WTC11 (cell line): Measurements from ENCODE around the gene TNK2. TPM values are rescaled to one million over a fixed set of nuclear protein-coding genes. Genes with fewer than 3 reads are reported as not detected.
A peak's percentile ranks its signal among the peaks of the same experiment; 100 is the strongest.
"Not testable (repeated sequence)": the region's sequence is repeated elsewhere in the genome, so short reads cannot be mapped to it uniquely, and the experiment has no call there.

Source experiments
- ATAC-seq: fragments of 200-7000 bp; cut with Tn5 transposase; 2 replicates; pipeline ENCODE4 v1.10.0; 2021; ENCODE audit warnings: mild to moderate bottlenecking, moderate library complexity
- CTCF ChIA-PET: fragments of 300-600 bp; sonication (Branson Sonifier 250); formaldehyde crosslinking; loops from one replicate; lab custom pipeline; 2021; ENCODE audit warnings: antibody characterized with exemption; lab: Charles Lee
- POLR2A ChIA-PET: fragments of 350-600 bp; sonication (Branson Sonifier 250); formaldehyde crosslinking; loops from one replicate; lab custom pipeline; 2021; ENCODE audit warnings: antibody characterized with exemption; lab: Charles Lee
- DNase-seq: peaks from one replicate; pipeline ENCODE4 v3.0.0; 2021; ENCODE audit warnings: low spot score
- H3K27ac Mint-ChIP-seq: 2 replicates; pipeline ENCODE4 v1.8.0; 2021; ENCODE audit warnings: mixed read lengths
- H3K27me3 Mint-ChIP-seq: 2 replicates; pipeline ENCODE4 v1.8.0; 2021; ENCODE audit warnings: low read depth, mild to moderate bottlenecking, moderate library complexity, mixed read lengths
- H3K36me3 Mint-ChIP-seq: 2 replicates; pipeline ENCODE4 v1.8.0; 2021; ENCODE audit warnings: mixed read lengths
- H3K4me1 Mint-ChIP-seq: 2 replicates; pipeline ENCODE4 v1.8.0; 2022; ENCODE audit warnings: mixed read lengths
- H3K4me3 Mint-ChIP-seq: 2 replicates; pipeline ENCODE4 v1.8.0; 2021; ENCODE audit warnings: mild to moderate bottlenecking, moderate library complexity, mixed read lengths
- H3K9me3 Mint-ChIP-seq: 2 replicates; pipeline ENCODE4 v1.8.0; 2021; ENCODE audit warnings: mixed read lengths
- FOXK1 ChIP-seq: sonication (generic); formaldehyde crosslinking; IDR thresholded peaks from 2 replicates; pipeline ENCODE4 v1.8.0; 2022; ENCODE audit warnings: mild to moderate bottlenecking, moderate library complexity, missing genetic modification reagents
- HMGXB4 ChIP-seq: sonication (generic); formaldehyde crosslinking; IDR thresholded peaks from 2 replicates; pipeline ENCODE4 v1.8.1; 2023; ENCODE audit warnings: mild to moderate bottlenecking, moderate library complexity, missing genetic modification reagents
- JAZF1 ChIP-seq: fragments of 250-450 bp; sonication (Bioruptor Pico); IDR thresholded peaks from 2 replicates; pipeline ENCODE4 v1.9.0; 2021; ENCODE audit warnings: moderate library complexity, mild to moderate bottlenecking, inconsistent platforms
- JUN ChIP-seq: sonication (generic); formaldehyde crosslinking; IDR thresholded peaks from 2 replicates; pipeline ENCODE4 v1.8.0; 2023; ENCODE audit warnings: mild to moderate bottlenecking, missing genetic modification reagents
- MYBL2 ChIP-seq: sonication (generic); formaldehyde crosslinking; IDR thresholded peaks from 2 replicates; pipeline ENCODE4 v1.8.1; 2023; ENCODE audit warnings: mild to moderate bottlenecking, moderate library complexity, missing genetic modification reagents
- OVOL2 ChIP-seq: fragments of 250-450 bp; sonication (Bioruptor Pico); IDR thresholded peaks from 2 replicates; pipeline ENCODE4 v1.9.0; 2021; ENCODE audit warnings: mild to moderate bottlenecking, borderline replicate concordance
- TP53 ChIP-seq: sonication (generic); formaldehyde crosslinking; IDR thresholded peaks from 2 replicates; pipeline ENCODE4 v1.8.1; 2023; ENCODE audit warnings: mild to moderate bottlenecking, missing genetic modification reagents
- ZNF423 ChIP-seq: fragments of 250-450 bp; sonication (Bioruptor Pico); IDR thresholded peaks from 2 replicates; pipeline ENCODE4 v2.1.2; 2022; ENCODE audit warnings: mild to moderate bottlenecking, moderate library complexity
- total RNA-seq: library from RNA; stranded (reverse); gene quantifications from 3 replicates; pipeline ENCODE4 v1.2.3, GENCODE V29; 2021
- TF ChIP-seq, protein P1 (sequence below): sonication (generic); formaldehyde crosslinking; IDR thresholded peaks from 2 replicates; pipeline ENCODE4 v1.8.0; 2022; ENCODE audit warnings: missing genetic modification reagents
- TF ChIP-seq, protein P2 (sequence below): sonication (generic); formaldehyde crosslinking; IDR thresholded peaks from 2 replicates; pipeline ENCODE4 v1.8.0; 2023; ENCODE audit warnings: missing genetic modification reagents, mild to moderate bottlenecking, borderline replicate concordance

The TNK2 gene
- total RNA-seq, 1 experiment from 2014 or later = 58.4 TPM

DNA sequence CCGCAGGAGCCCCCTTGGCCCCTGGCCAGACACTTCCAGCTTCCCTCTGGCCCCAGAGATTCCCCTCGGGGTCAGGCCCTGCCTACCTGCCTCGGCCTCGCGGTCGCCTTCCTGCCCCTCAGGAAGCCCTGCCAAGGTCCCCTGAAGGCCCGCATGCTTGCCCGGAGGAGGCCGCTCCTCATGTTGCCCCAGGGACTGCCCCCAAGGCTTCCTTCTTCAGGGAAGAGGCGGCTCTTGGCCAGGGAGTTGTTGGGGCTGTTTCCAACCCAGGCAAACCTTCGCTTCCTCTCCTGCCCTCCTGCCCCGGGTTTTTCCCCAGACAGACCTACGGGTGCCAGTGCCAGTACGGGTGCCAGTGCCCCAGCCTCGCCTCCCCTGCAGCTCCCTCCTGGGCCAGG lies 83.2 kb downstream of the TNK2 start:
- TF ChIP-seq JAZF1 (CRISPR knock-in tag) (no peak), TP53 (CRISPR knock-in tag) (no peak), OVOL2 (no peak)
- TF ChIP-seq, protein P1, sequence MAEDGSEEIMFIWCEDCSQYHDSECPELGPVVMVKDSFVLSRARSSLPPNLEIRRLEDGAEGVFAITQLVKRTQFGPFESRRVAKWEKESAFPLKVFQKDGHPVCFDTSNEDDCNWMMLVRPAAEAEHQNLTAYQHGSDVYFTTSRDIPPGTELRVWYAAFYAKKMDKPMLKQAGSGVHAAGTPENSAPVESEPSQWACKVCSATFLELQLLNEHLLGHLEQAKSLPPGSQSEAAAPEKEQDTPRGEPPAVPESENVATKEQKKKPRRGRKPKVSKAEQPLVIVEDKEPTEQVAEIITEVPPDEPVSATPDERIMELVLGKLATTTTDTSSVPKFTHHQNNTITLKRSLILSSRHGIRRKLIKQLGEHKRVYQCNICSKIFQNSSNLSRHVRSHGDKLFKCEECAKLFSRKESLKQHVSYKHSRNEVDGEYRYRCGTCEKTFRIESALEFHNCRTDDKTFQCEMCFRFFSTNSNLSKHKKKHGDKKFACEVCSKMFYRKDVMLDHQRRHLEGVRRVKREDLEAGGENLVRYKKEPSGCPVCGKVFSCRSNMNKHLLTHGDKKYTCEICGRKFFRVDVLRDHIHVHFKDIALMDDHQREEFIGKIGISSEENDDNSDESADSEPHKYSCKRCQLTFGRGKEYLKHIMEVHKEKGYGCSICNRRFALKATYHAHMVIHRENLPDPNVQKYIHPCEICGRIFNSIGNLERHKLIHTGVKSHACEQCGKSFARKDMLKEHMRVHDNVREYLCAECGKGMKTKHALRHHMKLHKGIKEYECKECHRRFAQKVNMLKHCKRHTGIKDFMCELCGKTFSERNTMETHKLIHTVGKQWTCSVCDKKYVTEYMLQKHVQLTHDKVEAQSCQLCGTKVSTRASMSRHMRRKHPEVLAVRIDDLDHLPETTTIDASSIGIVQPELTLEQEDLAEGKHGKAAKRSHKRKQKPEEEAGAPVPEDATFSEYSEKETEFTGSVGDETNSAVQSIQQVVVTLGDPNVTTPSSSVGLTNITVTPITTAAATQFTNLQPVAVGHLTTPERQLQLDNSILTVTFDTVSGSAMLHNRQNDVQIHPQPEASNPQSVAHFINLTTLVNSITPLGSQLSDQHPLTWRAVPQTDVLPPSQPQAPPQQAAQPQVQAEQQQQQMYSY (CRISPR knock-in tag) = no peak
- ChIA-PET CTCF (interaction anchor here (1.1 kb wide), 1 partner anchor 26 kb away, joined by 3 read pairs; no protein-coding TSS in a partner anchor), POLR2A (no interaction called here)
- H3K9me3 Mint-ChIP-seq = no peaks in the 10 kb centered on the region
- H3K36me3 Mint-ChIP-seq = no peaks in the 10 kb centered on the region; the same call in 1 of the 2 replicates
- no peaks in the 10 kb centered on the region for H3K27me3 Mint-ChIP-seq
- peaks cover 6% of the 10 kb centered on the region; the same call in 1 of the 2 replicates for H3K4me1 Mint-ChIP-seq
- no peak overlapping the region for H3K4me3 Mint-ChIP-seq
- no peak overlapping the region for H3K27ac Mint-ChIP-seq
- no peak for DNase-seq
- no peak for ATAC-seq

DNA sequence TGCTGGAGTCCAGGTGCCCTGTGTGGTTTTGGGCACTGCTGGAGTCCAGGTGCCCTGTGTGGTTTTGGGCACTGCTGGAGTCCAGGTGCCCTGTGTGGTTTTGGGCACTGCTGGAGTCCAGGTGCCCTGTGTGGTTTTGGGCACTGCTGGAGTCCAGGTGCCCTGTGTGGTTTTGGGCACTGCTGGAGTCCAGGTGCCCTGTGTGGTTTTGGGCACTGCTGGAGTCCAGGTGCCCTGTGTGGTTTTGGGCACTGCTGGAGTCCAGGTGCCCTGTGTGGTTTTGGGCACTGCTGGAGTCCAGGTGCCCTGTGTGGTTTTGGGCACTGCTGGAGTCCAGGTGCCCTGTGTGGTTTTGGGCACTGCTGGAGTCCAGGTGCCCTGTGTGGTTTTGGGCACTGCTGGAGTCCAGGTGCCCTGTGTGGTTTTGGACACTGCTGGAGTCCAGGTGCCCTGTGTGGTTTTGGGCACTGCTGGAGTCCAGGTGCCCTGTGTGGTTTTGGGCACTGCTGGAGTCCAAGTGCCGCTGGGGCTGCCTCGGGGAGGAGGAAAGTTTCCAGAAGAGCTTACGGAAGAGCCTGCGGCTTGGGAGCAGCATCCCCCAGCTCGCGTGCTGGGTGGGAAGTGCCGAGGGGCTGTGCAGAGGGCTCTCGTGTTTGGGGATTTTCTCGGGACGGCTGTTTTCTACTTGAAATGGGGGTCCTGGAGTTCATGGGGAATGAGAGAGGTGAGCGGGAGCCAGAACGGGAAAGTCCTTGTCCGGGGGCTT lies 83.7 kb downstream of the TNK2 start:
- H3K4me3 Mint-ChIP-seq, H3K27me3 Mint-ChIP-seq, H3K9me3 Mint-ChIP-seq, POLR2A ChIA-PET, H3K4me1 Mint-ChIP-seq, ATAC-seq, DNase-seq, H3K36me3 Mint-ChIP-seq, H3K27ac Mint-ChIP-seq: not testable (repeated sequence)
- CTCF ChIA-PET = interaction anchor here (1.1 kb wide), 1 partner anchor 26 kb away, joined by 3 read pairs; no protein-coding TSS in a partner anchor

DNA sequence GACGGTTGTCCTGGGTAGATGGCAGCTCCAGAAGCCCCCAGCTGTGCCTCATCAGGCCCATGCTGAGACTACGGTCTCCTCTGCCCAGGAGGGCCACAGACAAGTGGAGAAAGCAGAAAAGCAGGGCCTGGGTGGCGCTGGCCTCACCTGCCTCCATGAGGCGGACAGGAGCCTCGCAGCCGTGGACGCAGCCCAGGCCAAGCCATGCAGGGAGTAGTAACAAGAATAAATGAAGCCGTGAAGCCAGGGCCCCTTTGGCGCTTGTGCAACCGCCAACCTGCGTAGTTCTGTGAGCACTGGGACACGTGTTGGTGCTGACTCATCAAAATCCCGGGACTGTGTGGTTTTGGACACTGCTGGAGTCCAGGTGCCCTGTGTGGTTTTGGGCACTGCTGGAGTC lies 84.4 kb downstream of the TNK2 start:
- H3K4me1 Mint-ChIP-seq = peaks cover 6% of the 10 kb centered on the region; the same call in 1 of the 2 replicates
- ATAC-seq (peak; percentile 61), DNase-seq (no peak)
- no peak overlapping the region for H3K27ac Mint-ChIP-seq
- H3K27me3 Mint-ChIP-seq = no peaks in the 10 kb centered on the region
- no peaks in the 10 kb centered on the region for H3K36me3 Mint-ChIP-seq
- TF ChIP-seq ZNF423 (CRISPR knock-in tag) = peak; percentile 91
- TF ChIP-seq FOXK1 (CRISPR knock-in tag) = no peak
- TF ChIP-seq HMGXB4 (CRISPR knock-in tag) = no peak
- H3K4me3 Mint-ChIP-seq = no peak overlapping the region
- ChIA-PET CTCF (no interaction called here), POLR2A (no interaction called here)
- no peaks in the 10 kb centered on the region for H3K9me3 Mint-ChIP-seq

- Mint-ChIP-seq H3K4me1 (peaks cover 6% of the 10 kb centered on the region; the same call in 1 of the 2 replicates), H3K27ac (no peak overlapping the region), H3K36me3 (no peaks in the 10 kb centered on the region), H3K27me3 (no peaks in the 10 kb centered on the region), H3K9me3 (no peaks in the 10 kb centered on the region), H3K4me3 (no peak overlapping the region)
- ATAC-seq (no peak), DNase-seq (no peak)
- no peak for TF ChIP-seq MYBL2 (CRISPR knock-in tag)
- no peak for TF ChIP-seq JUN (CRISPR knock-in tag)
- TF ChIP-seq, protein P2, sequence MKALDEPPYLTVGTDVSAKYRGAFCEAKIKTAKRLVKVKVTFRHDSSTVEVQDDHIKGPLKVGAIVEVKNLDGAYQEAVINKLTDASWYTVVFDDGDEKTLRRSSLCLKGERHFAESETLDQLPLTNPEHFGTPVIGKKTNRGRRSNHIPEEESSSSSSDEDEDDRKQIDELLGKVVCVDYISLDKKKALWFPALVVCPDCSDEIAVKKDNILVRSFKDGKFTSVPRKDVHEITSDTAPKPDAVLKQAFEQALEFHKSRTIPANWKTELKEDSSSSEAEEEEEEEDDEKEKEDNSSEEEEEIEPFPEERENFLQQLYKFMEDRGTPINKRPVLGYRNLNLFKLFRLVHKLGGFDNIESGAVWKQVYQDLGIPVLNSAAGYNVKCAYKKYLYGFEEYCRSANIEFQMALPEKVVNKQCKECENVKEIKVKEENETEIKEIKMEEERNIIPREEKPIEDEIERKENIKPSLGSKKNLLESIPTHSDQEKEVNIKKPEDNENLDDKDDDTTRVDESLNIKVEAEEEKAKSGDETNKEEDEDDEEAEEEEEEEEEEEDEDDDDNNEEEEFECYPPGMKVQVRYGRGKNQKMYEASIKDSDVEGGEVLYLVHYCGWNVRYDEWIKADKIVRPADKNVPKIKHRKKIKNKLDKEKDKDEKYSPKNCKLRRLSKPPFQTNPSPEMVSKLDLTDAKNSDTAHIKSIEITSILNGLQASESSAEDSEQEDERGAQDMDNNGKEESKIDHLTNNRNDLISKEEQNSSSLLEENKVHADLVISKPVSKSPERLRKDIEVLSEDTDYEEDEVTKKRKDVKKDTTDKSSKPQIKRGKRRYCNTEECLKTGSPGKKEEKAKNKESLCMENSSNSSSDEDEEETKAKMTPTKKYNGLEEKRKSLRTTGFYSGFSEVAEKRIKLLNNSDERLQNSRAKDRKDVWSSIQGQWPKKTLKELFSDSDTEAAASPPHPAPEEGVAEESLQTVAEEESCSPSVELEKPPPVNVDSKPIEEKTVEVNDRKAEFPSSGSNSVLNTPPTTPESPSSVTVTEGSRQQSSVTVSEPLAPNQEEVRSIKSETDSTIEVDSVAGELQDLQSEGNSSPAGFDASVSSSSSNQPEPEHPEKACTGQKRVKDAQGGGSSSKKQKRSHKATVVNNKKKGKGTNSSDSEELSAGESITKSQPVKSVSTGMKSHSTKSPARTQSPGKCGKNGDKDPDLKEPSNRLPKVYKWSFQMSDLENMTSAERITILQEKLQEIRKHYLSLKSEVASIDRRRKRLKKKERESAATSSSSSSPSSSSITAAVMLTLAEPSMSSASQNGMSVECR = no peak
- ChIA-PET POLR2A (no interaction called here), CTCF (interaction anchor here (0.7 kb wide), 1 partner anchor 34 kb away, joined by 4 read pairs; no protein-coding TSS in a partner anchor)
Measured at GRCh38 chr3:195823280-195823679, 85.1 kb downstream of the TNK2 start.
